DMS114 treated with DMSO at 0.1 percent for 48 hours (cell line): ENCODE results near the gene REV3L.

Experiments
- DNase-seq: peaks from one replicate; lab custom pipeline; 2025; ENCODE audit not compliant: unreplicated experiment; lab: John Stamatoyannopoulos, UW

The REV3L gene

DNA sequence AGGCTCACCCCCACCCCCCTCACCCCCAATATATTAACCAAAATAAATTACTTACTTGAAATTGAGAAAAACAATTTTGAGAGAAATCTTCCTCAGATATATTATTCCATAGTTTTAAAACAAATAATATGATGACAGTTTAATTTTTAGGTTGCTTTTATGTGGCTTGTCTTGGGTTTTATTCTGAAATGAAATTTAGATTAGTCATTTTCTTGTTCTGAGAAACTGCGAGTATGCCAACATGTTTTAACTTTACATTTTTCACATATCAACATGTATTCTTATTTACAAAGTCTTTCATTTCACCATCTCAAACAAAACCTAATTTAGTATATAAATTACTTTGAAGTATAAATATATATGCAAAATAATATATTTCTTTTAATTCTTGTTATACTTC is 11.1 kb downstream of the REV3L start:
- no peak for DNase-seq

DNA sequence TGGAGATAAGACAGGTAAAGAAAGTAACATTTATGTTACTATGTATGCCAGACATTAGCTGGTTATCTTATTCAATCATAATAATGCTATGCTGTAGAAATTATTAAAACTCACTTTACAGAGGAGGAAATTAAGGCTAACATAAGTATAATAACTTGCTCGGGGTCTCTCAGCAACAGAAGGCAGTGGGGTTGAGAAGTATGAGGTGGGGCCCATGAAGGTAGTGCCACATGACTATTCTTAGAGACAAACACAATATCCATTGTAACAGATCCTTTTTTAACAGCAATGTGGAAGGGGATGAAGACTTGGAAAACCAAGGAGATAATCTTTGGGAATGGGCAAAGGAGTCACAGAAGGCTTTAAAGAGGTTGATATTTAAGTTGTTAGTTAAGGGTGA is 11.5 kb downstream of the REV3L start:
- DNase-seq: no peak

DNA sequence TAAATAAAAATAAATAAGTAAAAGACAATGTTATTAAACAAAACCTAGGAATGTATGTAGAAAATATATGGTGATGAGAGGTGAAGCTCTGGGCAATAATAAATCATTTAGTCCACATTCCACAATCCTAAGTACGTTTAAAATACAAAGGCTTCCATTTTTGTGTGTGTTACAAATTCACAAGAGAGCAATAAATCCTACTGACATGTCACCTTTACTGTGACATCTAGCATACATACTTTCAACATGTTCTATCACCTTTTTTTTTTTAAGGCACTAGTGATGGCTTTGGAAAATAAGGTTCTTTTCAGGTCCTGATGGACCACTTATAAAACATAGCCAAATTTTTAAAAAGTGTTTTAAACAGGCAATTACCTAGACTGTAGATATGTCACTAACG is 12.0 kb downstream of the REV3L start:
- DNase-seq: no peak

DNA sequence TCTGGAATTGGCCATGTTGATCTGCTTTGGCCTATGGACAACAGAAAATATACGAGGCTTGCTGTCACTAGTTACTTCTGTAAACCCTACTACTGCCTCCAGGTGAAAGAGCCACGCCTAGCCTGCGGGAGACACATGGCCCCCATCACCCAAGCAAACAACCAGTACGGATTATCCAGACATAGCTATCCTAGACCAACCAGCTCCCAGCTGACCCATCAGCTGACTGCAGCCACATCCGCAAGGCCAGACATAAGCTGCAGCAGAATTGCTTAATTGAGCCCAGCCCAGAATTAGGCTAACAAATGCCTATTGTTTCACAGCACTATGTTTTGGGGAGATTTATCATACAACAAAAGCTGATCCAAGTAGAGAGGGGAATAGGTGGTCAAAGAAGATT is 13.5 kb downstream of the REV3L start:
- DNase-seq: no peak

DNA sequence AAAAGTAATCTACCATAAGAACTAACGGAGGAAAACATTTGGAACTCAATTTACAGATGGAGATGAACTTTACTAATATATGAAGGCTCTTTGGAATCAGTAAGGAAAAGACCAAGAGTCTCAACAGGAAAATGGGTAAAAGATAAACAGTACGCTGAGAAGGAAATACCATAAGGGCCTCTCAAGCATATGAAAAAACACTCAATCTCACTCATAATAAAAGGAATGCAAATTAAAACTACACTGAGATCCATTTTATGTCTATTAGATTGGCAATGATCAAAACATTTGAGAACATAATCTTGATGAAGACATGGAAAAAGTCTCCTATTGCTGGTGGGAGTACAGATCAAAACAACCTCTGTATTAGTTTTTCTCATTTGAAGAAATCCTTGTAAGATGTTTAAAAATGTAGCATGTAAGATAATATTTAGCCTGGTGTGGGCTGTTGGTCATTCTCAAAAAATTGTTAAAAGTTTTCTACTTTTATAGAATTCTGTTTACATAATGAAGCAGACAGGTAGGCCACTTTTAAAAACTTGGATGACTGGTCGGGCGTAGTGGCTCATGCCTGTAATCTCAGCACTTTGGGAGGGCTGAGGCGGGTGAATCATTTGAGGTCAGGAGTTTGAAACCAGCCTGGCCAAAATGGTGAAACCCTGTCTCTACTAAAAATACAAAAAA is 14.5 kb downstream of the REV3L start:
- no peak for DNase-seq

DNA sequence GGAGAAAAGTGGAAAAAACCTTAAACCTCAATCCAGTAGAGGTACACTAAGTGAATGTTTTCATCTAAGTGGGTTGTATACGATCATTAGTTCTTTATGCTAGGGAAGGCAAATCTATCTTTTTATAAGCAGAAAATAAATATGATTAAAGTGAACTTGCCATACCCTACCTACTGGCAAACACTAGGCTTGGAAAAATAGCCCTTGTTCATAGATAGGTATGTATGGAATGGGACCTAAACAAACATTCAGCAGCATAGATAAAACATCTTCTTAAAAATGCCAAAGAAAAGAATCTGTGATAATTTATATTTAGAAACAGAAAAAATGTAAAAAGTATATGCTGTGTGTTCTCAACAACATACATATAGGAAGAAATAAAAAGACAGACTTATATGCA is 18.8 kb downstream of the REV3L start:
- no peak for DNase-seq

DNA sequence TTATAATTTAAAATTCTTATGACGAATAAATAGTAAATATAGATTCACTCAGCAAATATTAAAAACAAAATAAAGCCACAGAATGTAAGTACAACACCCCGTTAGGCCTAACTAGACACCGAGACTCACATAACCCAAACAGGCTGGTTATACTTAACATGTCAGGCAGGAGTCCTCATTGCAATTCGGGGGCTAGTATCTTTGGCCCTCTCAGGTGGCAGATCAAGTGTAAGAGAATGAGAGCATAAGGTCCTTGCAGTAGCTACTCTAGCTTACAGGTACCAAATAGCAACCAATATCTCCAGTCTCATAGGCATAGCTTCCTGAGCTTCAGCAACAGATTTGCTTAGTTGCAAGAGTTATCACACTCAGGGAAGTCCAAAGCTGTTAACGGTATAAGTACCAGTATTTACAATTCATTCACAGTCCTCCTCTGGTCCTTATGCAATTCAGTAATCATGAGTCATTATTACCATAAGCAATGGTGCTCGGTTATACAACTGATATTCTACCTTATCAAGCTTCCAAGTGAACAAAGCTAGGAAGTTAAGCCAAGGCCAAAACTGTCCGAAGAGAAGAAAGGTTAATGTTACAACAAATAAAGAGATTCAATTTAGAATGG is 20.1 kb downstream of the REV3L start:
- no peak for DNase-seq

DNA sequence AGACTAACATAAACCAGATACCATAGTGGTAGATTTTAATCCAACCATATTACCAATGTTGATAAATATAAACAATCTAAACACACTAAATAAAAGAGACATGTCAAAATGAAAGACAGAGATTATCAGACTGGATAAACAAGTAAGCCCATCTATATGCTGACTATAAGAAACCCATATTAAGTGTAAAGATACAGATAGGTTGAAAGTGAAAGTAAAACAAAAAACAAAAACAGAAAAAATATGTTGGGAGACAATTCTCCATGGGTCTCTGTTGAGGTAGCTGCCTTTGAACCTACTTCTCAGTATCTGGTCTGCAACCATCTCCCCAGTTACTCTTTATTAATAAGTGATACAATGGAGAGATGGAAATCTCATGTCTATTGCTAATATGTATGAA is 21.2 kb downstream of the REV3L start:
- DNase-seq: no peak

DNA sequence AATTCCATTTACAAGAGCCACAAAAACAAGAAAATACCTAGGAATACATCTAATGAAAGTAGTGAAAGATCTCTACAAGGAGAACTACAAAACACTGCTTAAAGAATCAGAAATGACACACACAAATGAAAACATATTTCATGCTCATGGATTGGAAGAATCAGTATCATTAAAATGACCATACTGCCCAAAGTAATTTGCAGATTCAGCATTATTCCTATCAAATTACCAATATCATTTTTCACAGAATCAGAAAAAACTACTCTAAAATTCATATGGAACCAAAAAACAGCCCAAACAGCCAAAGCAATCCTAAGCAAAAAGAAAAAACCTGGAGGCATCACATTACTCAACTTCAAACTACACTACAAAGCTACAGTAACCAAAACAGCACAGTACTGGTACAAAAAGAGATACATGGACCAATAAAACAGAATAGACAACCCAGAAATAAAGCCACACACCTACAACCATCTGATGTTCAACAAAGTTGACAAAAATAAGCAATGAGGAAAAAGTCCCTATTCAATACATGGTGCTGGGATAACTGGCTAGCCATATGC is 24.3 kb downstream of the REV3L start:
- no peak for DNase-seq

DNA sequence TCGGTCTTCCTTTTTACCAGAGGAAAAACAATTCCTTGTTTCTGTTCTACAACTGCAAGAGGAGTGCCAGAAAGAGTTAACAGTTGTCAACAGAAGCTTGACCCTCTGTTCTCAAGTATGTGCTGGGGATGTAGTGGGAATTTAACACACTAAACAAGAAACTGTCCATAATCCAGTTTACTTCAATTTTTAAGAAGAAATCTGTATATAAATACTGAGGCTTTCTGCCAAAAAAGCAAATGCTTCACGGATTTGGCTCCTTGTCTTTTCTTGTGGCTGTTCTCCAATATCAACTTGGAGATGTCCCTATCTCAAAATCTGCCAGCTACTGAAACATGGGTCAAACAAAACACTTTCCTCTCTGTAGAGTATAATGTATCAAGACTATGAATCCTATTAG is 26.8 kb downstream of the REV3L start:
- no peak for DNase-seq

DNA sequence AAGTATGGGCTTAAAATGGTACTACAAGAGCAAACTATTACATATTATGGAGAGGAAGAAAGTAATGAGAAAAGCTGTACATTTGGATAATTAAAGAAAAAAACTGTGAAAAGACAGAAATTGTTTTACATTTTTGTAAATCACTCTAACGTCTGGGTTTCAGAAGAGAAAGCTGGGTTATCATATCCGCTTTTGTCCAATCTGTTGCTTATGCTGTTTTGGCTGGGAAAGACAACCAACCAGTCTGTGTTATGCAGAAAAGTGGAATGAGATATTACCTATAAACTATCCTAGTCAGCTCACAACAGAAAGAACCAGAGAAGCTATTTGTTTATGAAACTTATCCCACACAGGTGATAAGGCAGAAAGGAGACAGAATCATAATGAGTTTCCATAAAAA is 32.4 kb downstream of the REV3L start:
- DNase-seq: no peak

DNA sequence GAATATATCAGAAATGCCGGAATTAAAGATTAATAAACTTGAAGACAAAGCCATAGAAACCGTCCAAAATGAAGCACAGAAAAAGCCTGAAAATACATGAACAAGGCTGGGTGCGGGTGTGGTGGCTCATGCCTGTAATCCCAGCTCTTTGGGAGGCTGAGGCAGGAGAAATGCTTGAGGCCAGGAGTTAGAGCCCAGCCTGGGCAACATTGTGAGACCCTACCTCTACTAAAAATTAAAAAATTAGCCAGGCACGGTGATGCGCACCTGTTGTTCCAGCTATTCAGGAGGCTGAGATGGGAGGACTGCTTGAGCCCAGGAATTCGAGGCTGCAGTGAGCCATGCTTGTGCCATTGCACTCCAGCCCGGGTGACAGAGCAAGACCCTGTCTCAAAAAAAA is 32.9 kb downstream of the REV3L start:
- DNase-seq: no peak

DNA sequence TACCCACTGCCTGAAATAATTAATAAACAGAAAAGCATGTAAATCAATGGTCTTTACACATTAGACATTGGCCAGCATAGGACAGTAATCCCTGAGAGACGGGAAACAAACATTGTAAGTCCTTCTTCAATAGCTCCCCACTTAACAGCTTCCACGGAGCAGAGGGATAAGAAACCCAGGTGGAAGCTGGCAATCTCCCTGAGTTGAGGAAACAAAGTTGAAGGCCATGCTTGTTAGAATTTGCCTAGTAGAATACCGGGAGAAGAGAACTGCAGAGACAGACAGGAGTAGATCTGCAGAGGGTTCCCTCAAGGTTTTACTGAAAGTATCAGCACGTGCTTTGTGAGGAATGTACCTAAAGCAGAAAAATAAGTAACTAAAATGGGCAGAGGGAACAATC is 33.9 kb downstream of the REV3L start:
- no peak for DNase-seq

DNA sequence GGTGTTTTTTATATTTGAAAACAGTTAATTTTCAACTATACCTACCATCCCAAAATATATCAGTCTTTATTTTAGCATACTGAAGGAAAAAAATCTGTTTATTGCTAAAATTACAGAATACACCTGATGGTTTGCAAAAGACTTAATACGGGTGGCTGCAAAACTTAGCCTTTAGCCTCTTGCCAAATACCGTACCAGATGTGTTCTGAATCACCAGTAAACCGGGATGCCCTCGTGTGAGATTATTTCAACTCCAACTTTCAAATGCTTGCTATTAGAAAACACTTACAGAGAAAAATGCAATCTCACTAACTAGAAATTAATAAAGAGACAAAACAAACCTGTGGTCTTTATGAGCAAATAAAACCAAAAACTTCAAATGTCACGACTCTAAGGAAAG is 36.0 kb downstream of the REV3L start:
- DNase-seq: no peak

DNA sequence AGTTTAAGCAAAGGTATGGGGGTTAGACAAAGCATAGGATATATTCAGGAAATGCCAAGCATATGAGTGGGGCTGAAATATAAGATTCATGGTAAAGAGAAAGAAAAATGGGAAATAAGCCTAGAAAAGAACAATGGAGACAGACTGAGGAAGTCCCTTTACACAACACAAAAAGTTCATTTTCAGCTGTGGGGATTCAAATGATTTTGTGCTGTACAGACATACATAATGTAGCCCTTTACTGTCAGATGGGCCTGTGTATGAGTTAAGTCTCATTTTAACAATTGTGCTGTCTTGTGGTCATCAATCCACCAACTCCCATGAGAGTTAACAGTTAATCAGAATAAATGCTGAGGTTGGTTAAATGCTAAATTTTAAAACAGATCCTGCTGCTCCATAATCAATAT is 37.2 kb downstream of the REV3L start:
- no peak for DNase-seq

DNA sequence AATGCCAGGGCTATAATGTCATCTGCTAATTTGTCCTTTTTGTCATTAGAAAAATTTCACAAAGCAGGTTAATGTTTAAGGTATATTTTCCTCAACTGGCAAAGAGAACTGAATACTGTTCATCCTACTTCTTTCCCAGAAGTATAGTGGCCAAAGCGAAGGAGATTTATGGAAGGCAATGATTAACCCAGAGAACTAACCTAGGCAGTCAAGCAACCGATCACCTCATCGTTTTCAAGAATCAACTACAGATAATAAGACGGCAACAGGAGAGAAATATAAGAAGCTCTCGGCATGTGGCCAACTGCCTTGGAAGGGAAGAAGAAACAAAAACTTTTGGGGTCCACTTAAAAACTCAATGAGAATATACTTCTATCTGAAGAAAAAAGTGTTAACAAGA is 38.2 kb downstream of the REV3L start:
- DNase-seq: no peak

DNA sequence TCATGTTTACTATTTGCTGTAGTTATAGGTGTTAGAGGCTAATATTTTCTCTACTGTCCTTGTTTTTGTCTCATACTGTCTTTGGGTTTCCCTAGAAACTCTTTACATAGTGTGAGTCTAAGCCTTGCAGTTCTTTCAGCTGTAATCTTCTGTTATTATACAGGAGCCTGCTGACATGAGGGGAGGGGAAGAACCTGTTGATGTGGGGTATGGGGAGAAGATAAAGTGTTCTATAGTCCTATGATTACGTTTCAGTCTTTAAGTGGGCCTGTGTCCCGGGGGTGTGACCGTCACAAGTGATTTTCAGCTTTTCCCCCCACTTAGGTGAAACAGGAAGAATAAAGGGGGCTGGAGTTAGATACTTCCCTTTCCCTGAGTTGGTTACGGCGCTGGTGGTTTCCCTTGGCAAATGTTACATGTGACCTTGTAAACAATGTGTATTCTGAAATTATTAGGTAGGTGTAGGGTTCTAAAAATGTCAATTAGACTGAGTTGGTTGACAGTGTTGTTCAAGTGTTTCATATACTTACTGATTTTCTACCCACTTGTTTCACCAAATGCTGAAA is 41.3 kb downstream of the REV3L start:
- DNase-seq: no peak

DNA sequence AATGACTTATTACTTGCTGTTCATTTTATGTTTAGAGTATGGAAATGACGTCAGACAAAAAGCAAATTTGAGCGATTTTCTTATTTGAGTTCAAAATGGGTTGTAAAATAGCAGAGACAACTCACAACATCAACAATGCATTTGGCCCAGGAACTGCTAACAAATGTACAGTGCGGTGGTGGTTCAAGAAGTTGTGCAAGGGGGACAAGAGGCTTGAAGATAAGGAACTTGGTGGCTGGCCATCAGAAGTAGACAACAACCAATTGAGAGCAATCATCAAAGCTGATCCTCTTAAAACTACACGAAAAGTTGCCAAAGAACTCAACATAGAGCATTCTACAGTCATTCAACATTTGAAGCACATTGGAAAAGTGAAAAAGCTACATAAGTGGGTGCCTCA is 43.8 kb downstream of the REV3L start:
- no peak for DNase-seq

DNA sequence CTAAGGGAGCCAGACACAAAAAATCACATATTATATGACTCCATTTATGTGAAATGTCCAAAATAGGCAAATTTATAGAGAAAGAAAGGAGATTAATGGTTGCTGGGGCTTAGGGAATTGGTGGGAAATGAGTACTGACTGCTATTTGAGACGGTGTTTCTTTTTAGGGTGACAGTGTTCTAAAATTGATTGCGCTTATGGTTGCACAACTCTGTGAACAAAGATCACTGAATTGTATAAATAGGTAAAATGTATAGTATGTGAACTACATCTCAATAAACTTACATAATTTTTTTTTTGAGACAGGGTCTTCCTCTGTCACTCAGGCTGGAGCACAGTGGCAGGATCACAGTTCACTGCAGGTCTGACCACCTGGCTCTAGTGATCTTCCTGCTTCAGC is 45.4 kb downstream of the REV3L start:
- no peak for DNase-seq

DNA sequence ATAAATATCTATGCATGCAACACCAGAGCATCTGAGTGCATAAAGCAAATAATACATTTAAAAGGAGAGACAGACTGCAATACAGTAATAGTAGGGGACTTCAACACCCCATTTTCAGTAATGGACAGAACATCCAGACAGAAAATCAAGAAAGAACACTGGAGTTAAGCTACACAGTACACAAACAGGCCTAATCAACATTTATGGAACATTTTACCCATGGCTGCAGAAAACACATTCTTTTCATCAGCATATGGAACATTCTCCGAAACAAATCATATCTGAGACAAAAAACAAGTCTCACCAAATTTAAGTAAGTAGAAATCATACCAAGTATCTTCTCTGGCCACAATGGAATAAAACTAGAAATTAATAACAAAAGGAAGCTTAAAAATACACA is 50.5 kb downstream of the REV3L start:
- no peak for DNase-seq

DNA sequence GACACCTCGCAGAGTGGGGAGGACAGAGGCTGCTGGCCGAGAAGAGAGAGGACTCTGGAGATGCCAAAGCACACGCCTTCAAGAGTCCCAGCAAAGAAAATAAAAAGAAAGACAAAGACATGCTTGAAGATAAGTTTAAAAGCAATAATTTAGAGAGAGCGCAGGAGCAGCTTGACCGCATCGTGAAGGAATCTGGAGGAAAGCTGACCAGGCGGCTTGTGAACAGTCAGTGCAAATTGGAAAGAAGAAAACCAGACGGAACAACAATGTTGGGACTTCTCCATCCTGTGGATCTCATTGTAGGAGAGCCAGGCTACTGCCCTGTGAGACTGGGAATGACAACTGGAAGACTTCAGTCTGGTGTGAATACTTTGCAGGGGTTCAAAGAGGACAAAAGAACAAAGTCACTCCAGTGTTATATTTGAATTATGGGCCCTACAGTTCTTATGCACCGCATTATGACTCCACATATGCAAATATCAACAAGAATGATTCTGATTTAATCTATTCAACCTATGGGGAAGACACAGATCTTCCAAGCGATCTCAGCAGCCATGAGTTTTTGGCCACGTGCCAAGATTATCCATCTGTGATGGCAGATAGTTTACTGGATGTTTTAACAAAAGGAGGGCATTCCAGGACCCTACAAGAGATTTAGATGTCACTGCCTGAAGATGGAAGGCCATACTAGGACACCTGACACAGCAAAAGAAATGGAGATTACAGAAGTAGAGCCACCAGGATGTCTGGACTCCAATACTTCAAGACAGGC is 52.2 kb downstream of the REV3L start:
- DNase-seq: no peak

DNA sequence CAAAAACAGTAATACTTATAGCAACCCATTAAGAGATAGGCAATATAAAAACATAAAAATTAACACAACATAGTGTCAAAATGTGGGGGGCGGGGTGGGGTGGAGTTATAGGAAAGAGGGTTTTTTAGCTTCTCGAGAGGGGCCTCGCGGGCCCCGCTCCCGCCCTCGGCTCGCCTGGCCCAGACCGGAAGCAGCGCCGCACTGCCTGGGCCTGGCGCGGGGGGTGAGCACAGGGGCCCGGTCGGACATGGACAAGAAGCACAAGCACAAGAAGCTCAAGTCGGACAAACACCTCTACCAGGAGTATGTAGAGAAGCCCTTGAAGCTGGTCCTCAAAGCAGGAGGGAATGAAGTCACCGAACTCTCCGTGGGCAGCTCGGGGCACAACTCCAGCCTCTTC is 53.4 kb downstream of the REV3L start:
- DNase-seq: no peak
